SK-N-SH (cell line): ENCODE measurements around the gene AGTRAP. TPM values are rescaled to one million over a fixed set of nuclear protein-coding genes. Genes with fewer than 3 reads are reported as not detected.

Experiments
- CTCF ChIA-PET: fragments of 300-600, 350-600 bp; formaldehyde crosslinking; extraction: SDS; loops from one replicate; lab custom pipeline; 2021; lab: Yijun Ruan, JAX
- POLR2A ChIA-PET: fragments of 350-600 bp; sonication (Branson Sonifier 250); formaldehyde crosslinking; extraction: SDS; loops from one replicate; lab custom pipeline; 2020; ENCODE audit warnings: antibody characterized with exemption, inconsistent platforms; lab: Yijun Ruan, JAX
- DNase-seq: peaks from one replicate; pipeline ENCODE4 v3.0.0; 2012
- H2AFZ ChIP-seq: fragments of 200-600 bp; sonication (generic); 2 replicates; pipeline ENCODE4 v1.8.1; 2016; ENCODE audit warnings: antibody characterized with exemption, mild to moderate bottlenecking, low read depth
- H3F3A ChIP-seq: fragments of 200-600 bp; sonication (generic); replicated peaks from 2 replicates; pipeline ENCODE3; 2016; ENCODE audit warnings: antibody characterized with exemption, mild to moderate bottlenecking; ENCODE audit not compliant: insufficient read depth
- H3K27ac ChIP-seq, 2 experiments: fragments of 200-500 bp in 1 of 2; fragments of 200-600 bp in 1 of 2; sonication (Bioruptor generic) in 1 of 2; sonication (generic), shearing (Covaris generic) in 1 of 2; 2 replicates each; pipeline versions ENCODE4 v1.5.1 to v1.6.1; 2014 to 2016; ENCODE audit warnings: low read depth in 2 of 2, inconsistent platforms in 1 of 2, low read length in 1 of 2, mild to moderate bottlenecking in 1 of 2, mixed read lengths in 1 of 2
- H3K27me3 ChIP-seq: fragments of 200-600 bp; sonication (generic), shearing (Covaris generic); 2 replicates; pipeline ENCODE4 v1.6.1; 2016; ENCODE audit warnings: mixed run types; ENCODE audit not compliant: insufficient read depth
- H3K36me3 ChIP-seq, 2 experiments: fragments of 200-500 bp in 1 of 2; fragments of 200-600 bp in 1 of 2; sonication (Bioruptor generic) in 1 of 2; sonication (generic) in 1 of 2; replicated peaks in 1 of 2; 2 replicates each; pipeline versions ENCODE3 to v1.5.1; 2014 to 2016; ENCODE audit warnings: low read length in 1 of 2, mild to moderate bottlenecking in 1 of 2; ENCODE audit not compliant: insufficient read depth in 2 of 2, control insufficient read depth in 1 of 2
- H3K4me1 ChIP-seq, 2 experiments: fragments of 200-500 bp in 1 of 2; fragments of 200-600 bp in 1 of 2; sonication (Bioruptor generic) in 1 of 2; sonication (generic), shearing (Covaris generic) in 1 of 2; 2 replicates each; pipeline versions ENCODE4 v1.5.1 to v1.6.1; 2014 to 2016; ENCODE audit warnings: low read depth in 1 of 2, low read length in 1 of 2, mixed run types in 1 of 2; ENCODE audit not compliant: insufficient read depth in 2 of 2, control insufficient read depth in 1 of 2
- H3K4me2 ChIP-seq: fragments of 200-600 bp; sonication (generic), shearing (Covaris generic); 2 replicates; pipeline ENCODE4 v1.6.1; 2017; ENCODE audit warnings: mixed run types
- H3K4me3 ChIP-seq, 2 experiments: fragments of 200-500 bp in 1 of 2; fragments of 200-600 bp in 1 of 2; sonication (Bioruptor generic) in 1 of 2; sonication (generic), shearing (Covaris generic) in 1 of 2; 2 replicates each; pipeline versions ENCODE4 v1.5.1 to v1.8.1; 2014 to 2016; ENCODE audit warnings: low read depth in 2 of 2, inconsistent platforms in 1 of 2, low read length in 1 of 2, mild to moderate bottlenecking in 1 of 2, mixed read lengths in 1 of 2, moderate library complexity in 1 of 2
- H3K79me2 ChIP-seq: fragments of 200-600 bp; sonication (generic); 2 replicates; pipeline ENCODE4 v1.8.1; 2017; ENCODE audit warnings: mild to moderate bottlenecking; ENCODE audit not compliant: insufficient read depth
- H3K9ac ChIP-seq: fragments of 200-600 bp; sonication (generic); 2 replicates; pipeline ENCODE4 v1.6.1; 2017; ENCODE audit warnings: mixed run types
- H3K9me2 ChIP-seq: fragments of 200-600 bp; sonication (generic); 2 replicates; pipeline ENCODE4 v1.6.1; 2017; ENCODE audit warnings: mixed run types
- H3K9me3 ChIP-seq: fragments of 200-600 bp; sonication (generic); 2 replicates; pipeline ENCODE4 v1.6.1; 2017; ENCODE audit warnings: mixed run types, mild to moderate bottlenecking, moderate library complexity
- H4K20me1 ChIP-seq: fragments of 200-600 bp; sonication (generic); 2 replicates; pipeline ENCODE4 v1.6.1; 2017; ENCODE audit warnings: mild to moderate bottlenecking, mixed run types; ENCODE audit not compliant: insufficient read depth
- EZH2phosphoT487 ChIP-seq: fragments of 200-600 bp; sonication (generic); IDR thresholded peaks from 2 replicates; pipeline ENCODE4 v1.6.1; 2017; ENCODE audit warnings: low read depth, mixed run types, mild to moderate bottlenecking, antibody characterized with exemption, moderate library complexity, borderline replicate concordance
- GABPA ChIP-seq: IDR thresholded peaks from 2 replicates; pipeline ENCODE4 v1.4.0; 2012; ENCODE audit warnings: low read depth, mild to moderate bottlenecking
- GATA2 ChIP-seq: sonication (generic); formaldehyde crosslinking; IDR thresholded peaks from 2 replicates; pipeline ENCODE4 v1.5.0; 2020; ENCODE audit warnings: mild to moderate bottlenecking, missing genetic modification reagents
- JUND ChIP-seq: IDR thresholded peaks from 2 replicates; pipeline ENCODE4 v1.4.0; 2012
- NFIC ChIP-seq: IDR thresholded peaks from 2 replicates; pipeline ENCODE4 v1.4.0; 2012; ENCODE audit warnings: borderline replicate concordance
- YY1 ChIP-seq: IDR thresholded peaks from 2 replicates; pipeline ENCODE4 v1.4.0; 2012; ENCODE audit warnings: low read depth, mild to moderate bottlenecking
- WGBS: methylation state at CpG from one replicate; pipeline ENCODE4 v1.1.6; 2017; ENCODE audit warnings: low lambda C conversion rate; 5-methylcytosine and 5-hydroxymethylcytosine counted together
- polyA plus RNA-seq, 3 experiments: library from polyadenylated mRNA; depleted of rRNA; stranded (reverse); fragments of >200 nt; gene quantifications; 2 replicates each; pipeline ENCODE4 v1.2.3, GENCODE V29; 2012
- TF ChIP-seq, protein P1 (sequence below): fragments of 150-350 bp; IDR thresholded peaks from 2 replicates; pipeline ENCODE4 v1.6.1; 2016; ENCODE audit warnings: mild to moderate bottlenecking, low read depth, low read length
- TF ChIP-seq, protein P2 (sequence below): fragments of 150-350 bp; IDR thresholded peaks from 2 replicates; pipeline ENCODE4 v1.6.1; 2017; ENCODE audit warnings: antibody characterized with exemption, low read length, low read depth, borderline replicate concordance

AGTRAP gene
- polyA plus RNA-seq, 1 of the 3 experiments (the other 2 are of a cell fraction) = 66.2 TPM

DNA sequence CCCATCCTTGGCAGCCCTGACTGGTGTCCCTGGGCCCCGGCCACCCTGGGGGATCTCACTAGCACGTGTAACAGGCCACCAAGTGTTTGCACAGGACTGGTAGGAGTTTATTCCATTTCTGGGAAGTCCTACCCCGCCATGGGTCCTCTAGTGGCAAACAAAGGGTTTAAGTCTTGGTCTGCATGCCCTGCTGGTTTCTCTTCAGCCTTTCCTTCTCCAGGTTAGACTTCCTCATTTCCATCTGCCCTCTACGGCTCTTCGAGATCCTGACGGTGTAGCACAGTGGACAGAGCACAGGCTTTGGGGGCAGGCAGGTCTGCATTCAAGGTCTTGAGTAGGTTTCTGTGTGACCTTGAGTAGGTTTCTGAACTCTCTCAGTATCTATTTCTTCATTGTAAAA lies 2.8 kb downstream of the AGTRAP start:
- no peaks in the 10 kb centered on the region for H4K20me1 ChIP-seq
- ChIA-PET POLR2A (no interaction called here), CTCF (interaction anchor here (1.2 to 4.7 kb wide), 2 partner anchors 18 to 88 kb away, joined by 4 to 48 read pairs; no protein-coding TSS in a partner anchor)
- WGBS = 97% methylated on average over 6 of the region's 6 CpGs
- no peak for DNase-seq
- H3K27ac ChIP-seq = no peak overlapping the region
- no peaks in the 10 kb centered on the region for H3K9me3 ChIP-seq
- no peaks in the 10 kb centered on the region for H3K27me3 ChIP-seq
- peaks cover 0 to 18% of the 10 kb centered on the region in 2 experiments; a peak in 2 of 4 replicates for H3K4me1 ChIP-seq
- no peak overlapping the region for H3K4me3 ChIP-seq
- no peaks in the 10 kb centered on the region for H3K36me3 ChIP-seq
- no peak overlapping the region for H3K9ac ChIP-seq
- H2AFZ ChIP-seq = no peak overlapping the region
- no peak overlapping the region for H3K4me2 ChIP-seq
- H3F3A ChIP-seq = peaks cover 8% of the 10 kb centered on the region
- H3K9me2 ChIP-seq = no peaks in the 10 kb centered on the region
- no peak for TF ChIP-seq GABPA
- no peak for TF ChIP-seq NFIC
- TF ChIP-seq, protein P1, sequence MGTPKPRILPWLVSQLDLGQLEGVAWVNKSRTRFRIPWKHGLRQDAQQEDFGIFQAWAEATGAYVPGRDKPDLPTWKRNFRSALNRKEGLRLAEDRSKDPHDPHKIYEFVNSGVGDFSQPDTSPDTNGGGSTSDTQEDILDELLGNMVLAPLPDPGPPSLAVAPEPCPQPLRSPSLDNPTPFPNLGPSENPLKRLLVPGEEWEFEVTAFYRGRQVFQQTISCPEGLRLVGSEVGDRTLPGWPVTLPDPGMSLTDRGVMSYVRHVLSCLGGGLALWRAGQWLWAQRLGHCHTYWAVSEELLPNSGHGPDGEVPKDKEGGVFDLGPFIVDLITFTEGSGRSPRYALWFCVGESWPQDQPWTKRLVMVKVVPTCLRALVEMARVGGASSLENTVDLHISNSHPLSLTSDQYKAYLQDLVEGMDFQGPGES = no peak
- peaks cover 10% of the 10 kb centered on the region; the same call in 1 of the 2 replicates for H3K79me2 ChIP-seq

DNA sequence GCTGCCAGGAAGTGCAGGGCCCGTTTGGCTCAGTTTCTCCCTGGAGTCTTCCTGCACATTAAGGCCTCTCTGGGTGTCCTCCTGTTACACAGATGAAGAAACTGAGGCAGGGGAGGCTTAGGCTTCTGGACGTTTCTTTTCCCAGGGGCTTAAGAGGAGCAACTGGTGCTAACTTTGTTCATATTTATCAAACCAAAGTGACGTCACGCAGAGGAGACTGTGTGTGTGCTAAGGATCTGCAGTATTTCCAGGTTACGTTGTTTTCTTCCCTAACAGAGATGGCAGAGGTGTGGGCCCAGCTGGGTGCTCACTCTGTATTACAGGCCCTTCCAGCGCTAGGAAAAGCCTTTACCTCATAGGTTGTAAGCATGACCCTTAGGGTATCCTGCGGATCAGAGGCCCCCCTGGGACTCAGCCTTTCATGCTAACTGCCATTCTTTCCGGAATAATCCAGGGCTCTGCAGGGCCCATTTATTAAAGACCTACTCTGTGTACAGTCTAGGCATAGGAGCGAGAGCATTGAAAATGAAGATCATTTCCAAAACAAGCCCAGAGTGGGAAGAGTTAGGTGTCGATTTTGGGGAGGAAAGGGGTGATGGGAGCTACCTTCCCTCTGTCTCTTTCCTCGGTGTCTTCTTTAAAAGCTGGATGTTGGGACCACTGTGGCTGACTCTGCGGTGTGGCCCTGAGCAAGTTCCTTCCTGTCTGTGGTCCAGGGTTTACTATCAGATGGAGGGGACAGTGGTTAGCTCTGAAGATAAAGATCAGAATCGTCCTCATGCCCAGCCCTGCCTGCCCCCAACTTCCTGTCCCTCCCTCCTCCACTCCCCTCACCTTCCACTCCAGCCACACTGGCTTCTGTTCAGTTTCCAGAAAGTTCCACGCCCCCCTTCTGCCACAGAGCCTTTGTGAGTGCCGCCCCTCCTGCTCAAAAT lies 4.6 kb downstream of the AGTRAP start:
- ChIA-PET CTCF (interaction anchor here (1.2 to 2.7 kb wide), 2 partner anchors 21 kb away, joined by 3 to 10 read pairs; no protein-coding TSS in a partner anchor), POLR2A (no interaction called here)
- Histone ChIP-seq H3K27ac (peak overlapping the region in 1 of 2 experiments; percentile 4; a peak in 1 of 4 replicates), H3K9me2 (no peaks in the 10 kb centered on the region), H3K4me2 (no peak overlapping the region), H3K9me3 (no peaks in the 10 kb centered on the region), H3K9ac (no peak overlapping the region), H3K36me3 (no peaks in the 10 kb centered on the region), H4K20me1 (no peaks in the 10 kb centered on the region), H3K79me2 (peaks cover 10% of the 10 kb centered on the region; the same call in 1 of the 2 replicates), H3K4me1 (peaks cover 0 to 18% of the 10 kb centered on the region in 2 experiments; a peak in 2 of 4 replicates), H3K4me3 (no peak overlapping the region), H3K27me3 (no peaks in the 10 kb centered on the region), H3F3A (peaks cover 2% of the 10 kb centered on the region), H2AFZ (no peak overlapping the region)
- 77% methylated on average over 13 of the region's 15 CpGs for WGBS
- DNase-seq = no peak
- no peak for TF ChIP-seq GABPA
- no peak for TF ChIP-seq JUND
- no peak for TF ChIP-seq EZH2phosphoT487
- TF ChIP-seq GATA2 (CRISPR knock-in tag) = no peak
- no peak for TF ChIP-seq YY1

DNA sequence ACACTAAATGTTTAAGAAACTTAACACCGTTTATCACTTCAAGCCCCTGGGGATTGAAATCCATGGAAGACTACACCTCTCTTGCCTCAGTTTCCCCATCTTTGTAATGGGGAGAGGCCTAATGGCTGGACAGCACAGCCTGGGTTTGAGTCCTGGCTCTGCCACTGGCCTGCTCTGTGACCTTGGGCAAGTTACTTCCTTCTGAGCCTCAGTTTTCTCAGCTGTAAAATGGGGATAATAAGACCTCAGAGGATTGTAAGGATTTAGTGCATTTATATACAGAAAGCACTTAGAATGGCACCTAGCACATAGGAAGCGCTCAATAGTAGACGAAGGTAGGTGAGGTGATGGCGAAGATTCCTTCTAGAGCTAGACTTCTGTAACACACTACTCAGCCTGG lies 5.5 kb downstream of the AGTRAP start:
- peaks cover 10% of the 10 kb centered on the region; the same call in 1 of the 2 replicates for H3K79me2 ChIP-seq
- H3K36me3 ChIP-seq = peaks cover 0 to 3% of the 10 kb centered on the region in 2 experiments
- H3K4me1 ChIP-seq = peaks cover 0 to 16% of the 10 kb centered on the region in 2 experiments; a peak in 2 of 4 replicates
- no peak overlapping the region for H3K4me2 ChIP-seq
- no peak for TF ChIP-seq GABPA
- TF ChIP-seq, protein P2, sequence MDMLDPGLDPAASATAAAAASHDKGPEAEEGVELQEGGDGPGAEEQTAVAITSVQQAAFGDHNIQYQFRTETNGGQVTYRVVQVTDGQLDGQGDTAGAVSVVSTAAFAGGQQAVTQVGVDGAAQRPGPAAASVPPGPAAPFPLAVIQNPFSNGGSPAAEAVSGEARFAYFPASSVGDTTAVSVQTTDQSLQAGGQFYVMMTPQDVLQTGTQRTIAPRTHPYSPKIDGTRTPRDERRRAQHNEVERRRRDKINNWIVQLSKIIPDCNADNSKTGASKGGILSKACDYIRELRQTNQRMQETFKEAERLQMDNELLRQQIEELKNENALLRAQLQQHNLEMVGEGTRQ = no peak
- TF ChIP-seq, protein P1 = no peak
- H3K9me2 ChIP-seq = no peaks in the 10 kb centered on the region
- no peak overlapping the region for H3K27ac ChIP-seq
- H3K4me3 ChIP-seq = no peak overlapping the region
- ChIA-PET CTCF (interaction anchor here (2.7 kb wide), 1 partner anchor 22 kb away, joined by 10 read pairs; no protein-coding TSS in a partner anchor), POLR2A (no interaction called here)
- H3K9ac ChIP-seq = no peak overlapping the region
- no peaks in the 10 kb centered on the region for H4K20me1 ChIP-seq
- no peaks in the 10 kb centered on the region for H3K27me3 ChIP-seq
- 96% methylated on average over 4 of the region's 4 CpGs for WGBS
- DNase-seq = no peak
- H2AFZ ChIP-seq = no peak overlapping the region
- no peaks in the 10 kb centered on the region for H3F3A ChIP-seq
- H3K9me3 ChIP-seq = no peaks in the 10 kb centered on the region
